ENCODE measurements around the gene FMN2. TPM values are rescaled to one million over a fixed set of nuclear protein-coding genes. Genes with fewer than 3 reads are reported as not detected.

Gene FMN2
- total RNA-seq, 1 donor from 2014 or later = 1.7 TPM

- H3K27ac Mint-ChIP-seq = no peak overlapping the region
- Histone ChIP-seq H3K4me2 (no peak overlapping the region), H4K20me1 (ENCODE audit: low read depth) (no peaks in the 10 kb centered on the region), H3K79me2 (ENCODE audit: low read depth) (no peaks in the 10 kb centered on the region), H3K4me1 (no peaks in the 10 kb centered on the region), H2AFZ (replicated peaks) (no peak overlapping the region), H3K27me3 (no peaks in the 10 kb centered on the region), H3K36me3 (no peaks in the 10 kb centered on the region), H3K9ac (no peak overlapping the region), H3K27ac (no peak overlapping the region), H3F3A (ENCODE audit: low read depth) (no peaks in the 10 kb centered on the region), H3K4me3 (no peak overlapping the region), H3K9me3 (ENCODE audit: low read depth) (no peaks in the 10 kb centered on the region)
- peaks cover 3% of the 10 kb centered on the region for H3K36me3 Mint-ChIP-seq
- peaks cover 3% of the 10 kb centered on the region for H3K4me1 Mint-ChIP-seq
- peak; percentile 48 for DNase-seq (ENCODE audit: low spot score)
- TF ChIP-seq EZH2phosphoT487 (IDR thresholded peaks at IDR 0.05) (no peak), CTCF (IDR thresholded peaks at IDR 0.05) (peak; percentile 64)
- H3K4me3 Mint-ChIP-seq = no peak overlapping the region
- no peaks in the 10 kb centered on the region for H3K9me3 Mint-ChIP-seq
- peaks cover 2% of the 10 kb centered on the region for H3K27me3 Mint-ChIP-seq (ENCODE audit: insufficient read depth, low read depth)
These were observed 363.6 kb downstream of the FMN2 start for GRCh38 chr1:240455228-240455821.

GRCh38 chr1:240457203-240457602 is 365.5 kb downstream of the FMN2 start:
- Histone ChIP-seq H3K36me3 (no peaks in the 10 kb centered on the region), H3K27ac (no peak overlapping the region), H2AFZ (replicated peaks) (no peak overlapping the region), H3K9ac (no peak overlapping the region), H3K4me2 (no peak overlapping the region), H3K4me3 (no peak overlapping the region), H3K27me3 (no peaks in the 10 kb centered on the region), H3K79me2 (ENCODE audit: low read depth) (no peaks in the 10 kb centered on the region), H4K20me1 (ENCODE audit: low read depth) (no peaks in the 10 kb centered on the region), H3K4me1 (no peaks in the 10 kb centered on the region), H3K9me3 (ENCODE audit: low read depth) (no peaks in the 10 kb centered on the region), H3F3A (ENCODE audit: low read depth) (no peaks in the 10 kb centered on the region)
- Mint-ChIP-seq H3K27ac (no peak overlapping the region), H3K4me1 (peaks cover 3% of the 10 kb centered on the region), H3K4me3 (no peak overlapping the region), H3K27me3 (ENCODE audit: insufficient read depth, low read depth) (peaks cover 2% of the 10 kb centered on the region), H3K36me3 (peaks cover 3% of the 10 kb centered on the region), H3K9me3 (no peaks in the 10 kb centered on the region)
- DNase-seq (ENCODE audit: low spot score) = no peak
- no peak for TF ChIP-seq EZH2 (IDR thresholded peaks at IDR 0.05)
- no peak for TF ChIP-seq CTCF (IDR thresholded peaks at IDR 0.05)
- no peak for TF ChIP-seq EZH2phosphoT487 (IDR thresholded peaks at IDR 0.05)

GRCh38 chr1:240462277-240462676 is 370.6 kb downstream of the FMN2 start:
- H3K4me3 ChIP-seq = no peak overlapping the region
- H2AFZ ChIP-seq (replicated peaks) = no peak overlapping the region
- Mint-ChIP-seq H3K4me3 (no peak overlapping the region), H3K27ac (no peak overlapping the region), H3K9me3 (no peaks in the 10 kb centered on the region), H3K27me3 (ENCODE audit: insufficient read depth, low read depth) (peaks cover 2% of the 10 kb centered on the region), H3K36me3 (no peaks in the 10 kb centered on the region), H3K4me1 (peaks cover 33% of the 10 kb centered on the region)
- no peak for DNase-seq (ENCODE audit: low spot score)
- no peaks in the 10 kb centered on the region for H3K36me3 ChIP-seq
- no peaks in the 10 kb centered on the region for H4K20me1 ChIP-seq (ENCODE audit: low read depth)
- H3F3A ChIP-seq (ENCODE audit: low read depth) = no peaks in the 10 kb centered on the region
- H3K79me2 ChIP-seq (ENCODE audit: low read depth) = no peaks in the 10 kb centered on the region
- H3K4me2 ChIP-seq = no peak overlapping the region
- TF ChIP-seq EZH2phosphoT487 (IDR thresholded peaks at IDR 0.05) = no peak
- TF ChIP-seq EZH2 (IDR thresholded peaks at IDR 0.05) = no peak
- no peak for TF ChIP-seq CTCF (IDR thresholded peaks at IDR 0.05)
- H3K9ac ChIP-seq = no peak overlapping the region
- H3K9me3 ChIP-seq (ENCODE audit: low read depth) = no peaks in the 10 kb centered on the region
- H3K4me1 ChIP-seq = peaks cover 11% of the 10 kb centered on the region
- no peak overlapping the region for H3K27ac ChIP-seq
- H3K27me3 ChIP-seq = no peaks in the 10 kb centered on the region
